ENCODE data around the gene TSEN2.

DNA sequence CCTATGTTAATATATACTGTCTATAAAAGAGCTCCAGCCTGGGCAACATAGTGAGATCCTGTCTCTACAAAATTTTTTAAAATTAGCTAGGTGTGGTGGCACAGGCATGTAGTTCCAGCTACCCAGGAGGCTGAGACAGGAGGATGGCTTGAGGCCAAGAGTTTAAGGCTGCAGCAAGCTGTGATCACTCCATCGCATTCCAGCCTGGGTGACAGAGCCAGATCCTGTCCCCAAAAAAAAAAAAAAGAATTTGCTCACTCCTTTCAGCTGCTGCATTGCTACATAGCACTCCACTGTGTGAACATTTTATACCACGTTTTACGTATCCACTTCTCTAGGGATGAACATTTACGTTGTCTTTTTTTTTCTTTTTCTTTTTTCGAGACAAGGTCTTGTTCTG lies 6.0 kb upstream of the TSEN2 start:
- TF ChIP-seq, protein P1, sequence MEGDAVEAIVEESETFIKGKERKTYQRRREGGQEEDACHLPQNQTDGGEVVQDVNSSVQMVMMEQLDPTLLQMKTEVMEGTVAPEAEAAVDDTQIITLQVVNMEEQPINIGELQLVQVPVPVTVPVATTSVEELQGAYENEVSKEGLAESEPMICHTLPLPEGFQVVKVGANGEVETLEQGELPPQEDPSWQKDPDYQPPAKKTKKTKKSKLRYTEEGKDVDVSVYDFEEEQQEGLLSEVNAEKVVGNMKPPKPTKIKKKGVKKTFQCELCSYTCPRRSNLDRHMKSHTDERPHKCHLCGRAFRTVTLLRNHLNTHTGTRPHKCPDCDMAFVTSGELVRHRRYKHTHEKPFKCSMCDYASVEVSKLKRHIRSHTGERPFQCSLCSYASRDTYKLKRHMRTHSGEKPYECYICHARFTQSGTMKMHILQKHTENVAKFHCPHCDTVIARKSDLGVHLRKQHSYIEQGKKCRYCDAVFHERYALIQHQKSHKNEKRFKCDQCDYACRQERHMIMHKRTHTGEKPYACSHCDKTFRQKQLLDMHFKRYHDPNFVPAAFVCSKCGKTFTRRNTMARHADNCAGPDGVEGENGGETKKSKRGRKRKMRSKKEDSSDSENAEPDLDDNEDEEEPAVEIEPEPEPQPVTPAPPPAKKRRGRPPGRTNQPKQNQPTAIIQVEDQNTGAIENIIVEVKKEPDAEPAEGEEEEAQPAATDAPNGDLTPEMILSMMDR (conservative IDR thresholded peaks at IDR 0.05), result no peak
- no peak for TF ChIP-seq EZH2 (IDR thresholded peaks at IDR 0.05; ENCODE audit: low read depth)
